SH-SY5Y (cell line): ENCODE results near the gene SESN1.

Experiments
- GATA2 ChIP-seq: IDR thresholded peaks from 2 replicates; pipeline ENCODE4 v1.6.1; 2011; ENCODE audit warnings: mild to moderate bottlenecking, low read depth, low read length
- GATA3 ChIP-seq: IDR thresholded peaks from 2 replicates; pipeline ENCODE4 v1.6.1; 2011; ENCODE audit warnings: low read depth, mild to moderate bottlenecking, low read length, moderate library complexity

The SESN1 gene

GRCh38 chr6:109075934-109076333 is 18.7 kb downstream of the SESN1 start:
- TF ChIP-seq GATA2: peak; percentile 51; the same call in 1 of the 2 replicates
- TF ChIP-seq GATA3: peak; percentile 75

- no peak for TF ChIP-seq GATA3
- TF ChIP-seq GATA2: no peak
Measured at GRCh38 chr6:109074133-109074415, 20.6 kb downstream of the SESN1 start.

DNA sequence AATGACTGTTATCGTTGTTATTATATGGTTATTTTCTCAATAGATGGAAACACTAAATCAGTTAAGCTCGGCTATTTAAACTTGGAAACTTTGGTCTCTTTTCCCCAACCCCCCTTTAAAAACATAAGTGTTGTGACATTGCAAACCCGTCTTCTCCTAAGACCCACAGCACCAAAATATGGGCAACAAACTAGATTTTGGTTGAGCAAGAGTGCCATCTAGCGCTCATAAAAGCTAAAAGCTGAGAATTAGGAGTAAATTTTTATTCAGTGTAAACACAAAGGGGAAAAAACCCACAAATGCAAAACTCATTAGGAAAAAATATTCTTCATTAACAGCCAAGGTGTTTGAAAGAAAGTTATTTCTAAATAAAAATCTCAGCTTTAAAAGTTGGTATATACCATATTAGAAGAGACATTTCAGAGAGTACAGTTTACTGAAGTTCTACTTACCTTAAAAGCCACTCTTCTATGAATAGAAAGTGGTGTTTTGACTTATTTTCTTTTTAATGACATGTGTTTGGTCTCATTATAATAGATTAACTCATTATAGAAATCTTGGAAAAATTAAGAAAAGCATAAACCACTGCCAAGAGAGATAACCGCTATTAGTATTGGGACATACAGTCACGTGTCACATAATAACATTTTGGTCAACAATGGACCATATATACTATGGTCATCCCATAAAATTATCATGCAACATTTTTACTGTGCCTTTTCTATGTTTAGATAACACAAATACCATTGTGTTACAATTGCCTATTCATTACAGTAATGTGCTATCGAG is 21.1 kb downstream of the SESN1 start:
- TF ChIP-seq GATA2 (no peak), GATA3 (no peak)

DNA sequence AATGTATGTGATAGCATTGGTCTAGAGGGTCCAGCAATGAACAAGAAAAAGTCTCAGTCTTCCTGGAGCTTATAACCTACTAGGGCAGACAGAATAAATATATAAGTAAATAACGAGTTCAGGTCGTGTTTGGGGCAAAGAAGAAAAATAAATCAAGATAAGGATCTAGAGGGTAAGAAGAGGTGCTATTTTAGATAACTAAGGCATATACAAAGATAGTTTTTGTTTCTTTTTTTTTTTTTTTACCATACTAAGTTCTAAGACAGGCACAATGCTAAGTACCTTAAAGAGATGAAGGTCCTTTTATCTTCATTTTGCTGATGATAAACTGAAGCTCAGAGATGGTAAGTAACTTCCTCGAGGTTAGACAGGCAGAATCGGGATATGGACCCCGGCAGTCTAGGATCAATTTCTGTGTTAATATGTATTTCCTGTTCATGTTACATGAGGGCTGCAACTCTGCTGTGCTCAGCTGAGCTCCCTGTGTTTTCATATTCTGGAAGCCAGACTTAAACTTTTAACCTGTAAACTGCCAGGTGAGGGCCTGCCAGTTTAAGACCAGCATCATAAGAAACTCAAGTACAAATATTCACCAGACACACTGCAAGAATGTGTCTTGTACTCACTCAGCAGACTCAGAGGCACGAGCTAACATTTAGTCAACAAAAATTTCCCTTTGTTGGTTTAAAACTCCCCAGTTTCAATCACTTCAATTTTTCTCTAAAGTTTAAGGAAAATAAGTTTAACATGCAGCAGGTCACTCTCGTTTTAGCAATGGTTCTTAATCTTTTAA is 23.3 kb downstream of the SESN1 start:
- no peak for TF ChIP-seq GATA2
- TF ChIP-seq GATA3: no peak

DNA sequence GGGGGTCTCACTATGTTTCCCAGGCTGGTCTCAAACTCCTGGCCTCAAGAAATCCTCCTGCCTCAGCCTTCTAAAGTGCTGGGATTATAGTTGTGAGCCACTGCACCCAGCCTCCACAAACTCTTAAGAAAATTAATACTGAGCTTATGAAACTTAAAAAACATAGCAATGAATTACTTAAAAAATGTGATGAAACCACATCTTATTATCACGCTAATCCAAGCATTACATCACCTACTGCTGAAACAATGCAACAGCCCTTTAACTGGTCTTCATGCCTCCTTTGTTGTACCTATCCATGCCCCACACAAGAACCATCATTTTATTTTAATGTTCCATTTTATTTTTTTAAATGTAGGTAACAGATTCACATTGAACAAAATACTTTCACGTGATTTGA is 24.9 kb downstream of the SESN1 start:
- no peak for TF ChIP-seq GATA3
- TF ChIP-seq GATA2: no peak

DNA sequence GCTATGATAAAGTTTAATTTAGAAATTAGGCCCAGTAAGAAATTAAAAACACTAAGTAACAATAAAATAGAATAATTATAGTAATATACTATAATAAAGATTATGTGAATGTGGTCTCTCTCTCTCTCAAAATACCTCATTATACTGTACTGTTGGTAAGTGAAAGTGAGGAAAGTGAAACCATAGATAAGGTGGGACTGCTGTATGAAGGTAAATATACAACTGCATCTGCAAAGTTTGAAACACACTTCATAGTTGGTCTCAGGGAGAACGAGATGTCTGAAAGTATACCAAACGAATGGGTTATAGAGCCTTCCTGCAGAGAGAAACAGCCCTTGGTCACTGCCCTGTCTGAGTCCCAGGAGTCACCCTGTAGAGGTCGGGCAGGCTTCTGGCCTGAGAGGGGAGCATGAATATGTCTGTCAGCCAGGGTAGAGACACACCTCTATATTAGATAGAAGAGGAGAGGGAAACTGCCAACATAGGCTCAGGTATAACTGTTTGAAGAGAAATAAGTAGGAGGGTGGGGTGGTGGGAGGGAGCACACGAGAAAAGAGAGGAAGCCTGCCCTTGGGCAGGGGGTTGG is 31.8 kb downstream of the SESN1 start:
- TF ChIP-seq GATA2 (no peak), GATA3 (no peak)

GRCh38 chr6:109062216-109062615 is 32.4 kb downstream of the SESN1 start:
- TF ChIP-seq GATA2 (no peak), GATA3 (no peak)

DNA sequence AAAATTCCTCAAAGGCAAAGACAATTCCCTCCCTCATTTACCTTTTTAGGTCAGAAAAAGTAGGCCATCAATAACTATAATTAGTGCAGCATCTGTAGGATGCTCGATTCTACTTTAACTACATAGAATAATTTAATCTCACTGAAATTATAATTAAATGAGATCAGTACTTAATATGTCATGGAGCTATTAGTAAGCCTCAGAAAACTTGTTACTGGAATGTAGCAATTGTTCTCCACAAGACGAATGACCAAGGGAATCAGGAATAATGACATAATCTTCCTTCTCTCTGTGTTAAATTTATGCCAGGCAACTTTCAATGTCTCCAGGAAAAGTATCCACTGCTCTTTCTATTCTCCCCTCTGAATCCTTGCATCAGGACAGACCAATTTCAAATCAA is 34.1 kb downstream of the SESN1 start:
- TF ChIP-seq GATA3 (no peak), GATA2 (no peak)

- no peak for TF ChIP-seq GATA3
- TF ChIP-seq GATA2: no peak
Measured at GRCh38 chr6:109059571-109060021, 35.0 kb downstream of the SESN1 start.

DNA sequence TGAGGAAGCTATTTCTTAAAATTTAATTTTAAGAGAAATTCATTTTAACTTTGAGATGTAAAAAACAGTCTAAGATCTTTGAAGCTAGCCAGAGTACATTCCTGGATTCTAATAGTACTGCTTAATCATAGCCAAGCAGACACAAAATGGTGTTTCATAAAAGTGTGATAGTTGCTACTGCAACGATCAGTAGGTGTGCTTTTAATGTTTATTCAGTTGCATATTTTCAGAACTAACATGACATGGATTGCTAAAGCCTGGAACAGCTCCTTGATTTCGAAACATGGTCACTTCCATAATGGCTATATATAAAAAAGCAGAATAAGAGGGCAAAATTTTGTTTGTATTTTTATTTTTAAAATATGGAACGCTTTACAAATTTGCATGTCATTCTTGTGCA is 35.5 kb downstream of the SESN1 start:
- no peak for TF ChIP-seq GATA2

GRCh38 chr6:109058620-109059019 is 36.0 kb downstream of the SESN1 start:
- TF ChIP-seq GATA3 (no peak), GATA2 (no peak)

DNA sequence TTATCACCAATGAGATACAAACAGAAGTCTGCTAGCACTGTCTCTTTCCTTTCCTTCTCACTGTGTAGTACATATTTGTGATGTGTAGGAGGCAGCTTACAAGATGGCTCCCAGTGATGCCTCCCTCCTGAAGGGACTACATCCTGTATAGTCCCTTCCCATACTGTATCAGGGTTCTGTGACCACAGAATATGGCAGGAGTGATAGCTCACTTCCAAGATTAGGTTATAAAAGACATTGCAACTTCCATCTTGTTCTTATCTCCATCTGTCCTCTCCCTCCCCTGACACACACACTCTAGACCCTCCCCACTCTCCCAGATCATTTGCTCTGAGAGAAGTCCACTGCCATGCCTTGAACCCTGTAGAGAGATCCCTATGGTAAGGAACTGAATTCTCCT is 38.0 kb downstream of the SESN1 start:
- TF ChIP-seq GATA3 (no peak), GATA2 (no peak)

DNA sequence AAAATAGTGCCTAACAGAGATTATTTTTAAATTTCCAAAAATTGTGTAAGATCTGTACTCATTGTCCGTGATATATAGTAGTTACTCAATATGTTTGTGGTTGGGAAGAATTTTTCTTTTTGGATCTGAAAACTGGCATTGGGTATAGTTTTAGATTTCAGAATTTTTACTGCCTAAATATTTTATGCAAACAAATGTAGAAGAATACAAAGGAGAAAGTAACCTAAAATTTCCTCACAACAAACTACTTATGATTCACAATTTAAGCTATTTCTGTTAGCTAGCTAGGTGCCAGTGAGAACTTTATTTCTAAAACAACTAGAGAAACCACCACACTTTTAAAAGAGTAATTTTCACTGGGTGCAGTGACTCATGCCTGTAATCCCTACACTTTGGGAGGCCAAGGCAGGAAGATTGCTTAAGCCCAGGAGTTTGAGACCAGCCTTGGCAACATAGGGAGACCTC is 38.8 kb downstream of the SESN1 start:
- no peak for TF ChIP-seq GATA2
- no peak for TF ChIP-seq GATA3

GRCh38 chr6:109053336-109053735 is 41.3 kb downstream of the SESN1 start:
- TF ChIP-seq GATA2 (no peak), GATA3 (no peak)

GRCh38 chr6:109052852-109053251 is 41.8 kb downstream of the SESN1 start:
- TF ChIP-seq GATA3: no peak
- TF ChIP-seq GATA2: no peak
